GM12801 (cell line): ENCODE data around the gene CALR3.

ENCODE experiments used
- CTCF ChIP-seq: IDR thresholded peaks from one replicate; pipeline ENCODE4 v1.5.1; 2011; ENCODE audit warnings: control low read depth; ENCODE audit not compliant: insufficient read length; ENCODE audit errors: extremely low read depth

CALR3 gene

GRCh38 chr19:16461630-16462051 lies 34.3 kb downstream of the CALR3 start:
- no peak for TF ChIP-seq CTCF

- TF ChIP-seq CTCF, result no peak
These were observed 35.5 kb downstream of the CALR3 start for GRCh38 chr19:16460454-16460853.

GRCh38 chr19:16459680-16460079 lies 36.3 kb downstream of the CALR3 start:
- no peak for TF ChIP-seq CTCF

GRCh38 chr19:16458391-16459341 lies 37.3 kb downstream of the CALR3 start:
- TF ChIP-seq CTCF, result no peak

GRCh38 chr19:16457954-16458331 lies 38.0 kb downstream of the CALR3 start:
- no peak for TF ChIP-seq CTCF

GRCh38 chr19:16457195-16457953 lies 38.6 kb downstream of the CALR3 start:
- TF ChIP-seq CTCF, result no peak

- TF ChIP-seq CTCF, result no peak
These were observed 39.2 kb downstream of the CALR3 start for GRCh38 chr19:16456652-16457194.
